GM18511 (cell line): ENCODE measurements around the gene STAMBPL1.
"Not testable (repeated sequence)": the region's sequence is repeated elsewhere in the genome, so short reads cannot be mapped to it uniquely, and the experiment has no call there.

Source experiments
- ATAC-seq: cut with Tn5 transposase; IDR thresholded peaks from one replicate; pipeline ENCODE4 v1.9.1; 2021; ENCODE audit warnings: mild to moderate bottlenecking, moderate library complexity; ENCODE audit not compliant: unreplicated experiment

The STAMBPL1 gene

GRCh38 chr10:88854684-88855083 is 25.4 kb upstream of the STAMBPL1 start:
- no peak for ATAC-seq

- ATAC-seq: no peak
Measured at GRCh38 chr10:88857831-88858230, 22.2 kb upstream of the STAMBPL1 start.

- no peak for ATAC-seq
Measured at GRCh38 chr10:88858491-88858890, 21.6 kb upstream of the STAMBPL1 start.

GRCh38 chr10:88861036-88861435 is 19.0 kb upstream of the STAMBPL1 start:
- ATAC-seq: no peak

- ATAC-seq: no peak
Measured at GRCh38 chr10:88865281-88865876, 14.7 kb upstream of the STAMBPL1 start.

GRCh38 chr10:88866454-88866853 is 13.6 kb upstream of the STAMBPL1 start:
- ATAC-seq: no peak

- ATAC-seq: no peak
Measured at GRCh38 chr10:88870089-88870488, 10.0 kb upstream of the STAMBPL1 start.

GRCh38 chr10:88873757-88874156 is 6.3 kb upstream of the STAMBPL1 start:
- no peak for ATAC-seq

- ATAC-seq: no peak
Measured at GRCh38 chr10:88874281-88874680, 5.8 kb upstream of the STAMBPL1 start.

- no peak for ATAC-seq
Measured at GRCh38 chr10:88875081-88875480, 5.0 kb upstream of the STAMBPL1 start.

GRCh38 chr10:88877298-88877697 is 2.7 kb upstream of the STAMBPL1 start:
- no peak for ATAC-seq

GRCh38 chr10:88880282-88881076 is 434 bp downstream of the STAMBPL1 start:
- ATAC-seq: peak; percentile 76

- ATAC-seq: no peak
Measured at GRCh38 chr10:88881320-88881719, 1.3 kb downstream of the STAMBPL1 start.

GRCh38 chr10:88881922-88882645 is 2.0 kb downstream of the STAMBPL1 start:
- ATAC-seq: no peak

GRCh38 chr10:88882646-88883447 is 2.8 kb downstream of the STAMBPL1 start:
- ATAC-seq: not testable (repeated sequence)

- ATAC-seq: no peak
Measured at GRCh38 chr10:88883448-88883809, 3.4 kb downstream of the STAMBPL1 start.

GRCh38 chr10:88886557-88886956 is 6.5 kb downstream of the STAMBPL1 start:
- peak; percentile 66 for ATAC-seq

GRCh38 chr10:88888810-88889445 is 8.9 kb downstream of the STAMBPL1 start:
- ATAC-seq: no peak

GRCh38 chr10:88889559-88890337 is 9.7 kb downstream of the STAMBPL1 start:
- peak; percentile 72 for ATAC-seq
